ENCODE measurements around the gene FARS2. TPM values are rescaled to one million over a fixed set of nuclear protein-coding genes. Genes with fewer than 3 reads are reported as not detected.

FARS2 gene
- total and polyA plus RNA-seq, 2 donors (not counting 1 experiment from before 2014, with no cell fraction given) = 11.0 to 18.5 TPM

- TF ChIP-seq CTCF (conservative IDR thresholded peaks at IDR 0.05 in 1 of 2, IDR thresholded peaks at IDR 0.05 in 1 of 2; ENCODE audit: low read depth in 1 of 2, low read length in 2 of 2) (no peak), EZH2 (IDR thresholded peaks at IDR 0.05; ENCODE audit: low read length, missing control alignments) (no peak)
- Histone ChIP-seq H3K27ac (ENCODE audit: insufficient read depth, low read length) (no peak overlapping the region), H3K27me3 (ENCODE audit: control insufficient read depth, insufficient read depth, low read length) (no peaks in the 10 kb centered on the region), H3K36me3 (ENCODE audit: control insufficient read depth, insufficient read depth, low read length) (no peaks in the 10 kb centered on the region), H3K4me2 (ENCODE audit: extremely low read depth, insufficient read depth, low read length) (no peak overlapping the region), H3K4me1 (ENCODE audit: control insufficient read depth, extremely low read depth, insufficient read depth, low read length) (no peaks in the 10 kb centered on the region), H3K9ac (ENCODE audit: insufficient read depth, low read length) (no peak overlapping the region), H3K79me2 (ENCODE audit: control insufficient read depth, insufficient read depth, low read length) (no peaks in the 10 kb centered on the region), H2AFZ (ENCODE audit: low read length) (no peak overlapping the region), H4K20me1 (ENCODE audit: control insufficient read depth, extremely low read depth, insufficient read depth, low read length) (no peaks in the 10 kb centered on the region), H3K9me3 (ENCODE audit: control insufficient read depth, insufficient read depth, low read depth, low read length) (no peaks in the 10 kb centered on the region), H3K4me3 (replicated peaks in 1 of 4; ENCODE audit: control extremely low read depth in 1 of 4, insufficient read depth in 1 of 4, low read depth in 3 of 4, low read length in 4 of 4) (no peak overlapping the region)
- no peak for DNase-seq (ENCODE audit: low read depth in 2 of 2)
Observed at GRCh38 chr6:5469101-5469846, 208.0 kb downstream of the FARS2 start.

DNA sequence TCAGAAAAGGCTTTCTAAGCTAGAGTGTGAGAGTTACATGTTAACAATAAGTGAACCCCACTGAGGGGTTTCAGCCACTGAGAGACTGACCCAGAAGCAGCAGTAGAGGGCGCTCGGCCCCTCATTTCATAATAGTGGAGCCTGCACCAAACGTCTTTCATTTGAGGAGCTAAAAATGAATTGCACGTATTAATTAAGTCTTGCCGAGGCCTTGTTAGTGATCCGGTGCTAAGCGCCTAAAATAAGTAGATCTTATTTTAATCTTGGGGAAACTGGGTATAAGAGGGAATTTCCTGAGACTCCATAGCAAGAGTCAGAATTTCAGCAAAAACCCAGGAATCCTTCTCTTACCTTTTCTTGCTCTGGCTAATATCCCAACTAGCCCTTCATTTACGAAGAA, 209.7 kb downstream of the FARS2 start:
- Histone ChIP-seq H3K9me3 (ENCODE audit: control insufficient read depth, insufficient read depth, low read depth, low read length) (no peaks in the 10 kb centered on the region), H3K4me2 (ENCODE audit: extremely low read depth, insufficient read depth, low read length) (no peak overlapping the region), H3K27me3 (ENCODE audit: control insufficient read depth, insufficient read depth, low read length) (no peaks in the 10 kb centered on the region), H3K9ac (ENCODE audit: insufficient read depth, low read length) (no peak overlapping the region), H3K4me3 (replicated peaks in 1 of 4; ENCODE audit: control extremely low read depth in 1 of 4, insufficient read depth in 1 of 4, low read depth in 3 of 4, low read length in 4 of 4) (no peak overlapping the region), H3K4me1 (ENCODE audit: control insufficient read depth, extremely low read depth, insufficient read depth, low read length) (no peaks in the 10 kb centered on the region), H3K27ac (ENCODE audit: insufficient read depth, low read length) (no peak overlapping the region), H2AFZ (ENCODE audit: low read length) (no peak overlapping the region), H3K36me3 (ENCODE audit: control insufficient read depth, insufficient read depth, low read length) (no peaks in the 10 kb centered on the region), H3K79me2 (ENCODE audit: control insufficient read depth, insufficient read depth, low read length) (no peaks in the 10 kb centered on the region), H4K20me1 (ENCODE audit: control insufficient read depth, extremely low read depth, insufficient read depth, low read length) (no peaks in the 10 kb centered on the region)
- DNase-seq (ENCODE audit: low read depth in 2 of 2) = peak; percentile 51 to 67
- peak; percentile 95 to 97 for TF ChIP-seq CTCF (conservative IDR thresholded peaks at IDR 0.05 in 1 of 2, IDR thresholded peaks at IDR 0.05 in 1 of 2; ENCODE audit: low read depth in 1 of 2, low read length in 2 of 2)
- no peak for TF ChIP-seq EZH2 (IDR thresholded peaks at IDR 0.05; ENCODE audit: low read length, missing control alignments)

- TF ChIP-seq CTCF (conservative IDR thresholded peaks at IDR 0.05 in 1 of 2, IDR thresholded peaks at IDR 0.05 in 1 of 2; ENCODE audit: low read depth in 1 of 2, low read length in 2 of 2) (no peak), EZH2 (IDR thresholded peaks at IDR 0.05; ENCODE audit: low read length, missing control alignments) (no peak)
- no peaks in the 10 kb centered on the region for H3K9me3 ChIP-seq (ENCODE audit: control insufficient read depth, insufficient read depth, low read depth, low read length)
- no peak overlapping the region for H3K4me2 ChIP-seq (ENCODE audit: extremely low read depth, insufficient read depth, low read length)
- no peaks in the 10 kb centered on the region for H4K20me1 ChIP-seq (ENCODE audit: control insufficient read depth, extremely low read depth, insufficient read depth, low read length)
- H3K4me1 ChIP-seq (ENCODE audit: control insufficient read depth, extremely low read depth, insufficient read depth, low read length) = no peaks in the 10 kb centered on the region
- no peak overlapping the region for H3K27ac ChIP-seq (ENCODE audit: insufficient read depth, low read length)
- H3K4me3 ChIP-seq (replicated peaks in 1 of 4; ENCODE audit: control extremely low read depth in 1 of 4, insufficient read depth in 1 of 4, low read depth in 3 of 4, low read length in 4 of 4) = no peak overlapping the region
- no peaks in the 10 kb centered on the region for H3K27me3 ChIP-seq (ENCODE audit: control insufficient read depth, insufficient read depth, low read length)
- no peaks in the 10 kb centered on the region for H3K36me3 ChIP-seq (ENCODE audit: control insufficient read depth, insufficient read depth, low read length)
- no peak overlapping the region for H3K9ac ChIP-seq (ENCODE audit: insufficient read depth, low read length)
- DNase-seq (ENCODE audit: low read depth in 2 of 2) = peak in 1 of 2 donors; percentile 52
- no peak overlapping the region for H2AFZ ChIP-seq (ENCODE audit: low read length)
- no peaks in the 10 kb centered on the region for H3K79me2 ChIP-seq (ENCODE audit: control insufficient read depth, insufficient read depth, low read length)
Observed at GRCh38 chr6:5471637-5472398, 210.5 kb downstream of the FARS2 start.

Data from fibroblast of lung (primary cell).